Right kidney (tissue), 1 donor: ENCODE data around the gene CSHL1.
A peak's percentile ranks its signal among the peaks of the same experiment; 100 is the strongest.
"Not testable (repeated sequence)": the region's sequence is repeated elsewhere in the genome, so short reads cannot be mapped to it uniquely, and the experiment has no call there.

Experiments used
- DNase-seq: peaks from one replicate; pipeline ENCODE4 v3.0.0-alpha.2; 2016

CSHL1 gene

DNA sequence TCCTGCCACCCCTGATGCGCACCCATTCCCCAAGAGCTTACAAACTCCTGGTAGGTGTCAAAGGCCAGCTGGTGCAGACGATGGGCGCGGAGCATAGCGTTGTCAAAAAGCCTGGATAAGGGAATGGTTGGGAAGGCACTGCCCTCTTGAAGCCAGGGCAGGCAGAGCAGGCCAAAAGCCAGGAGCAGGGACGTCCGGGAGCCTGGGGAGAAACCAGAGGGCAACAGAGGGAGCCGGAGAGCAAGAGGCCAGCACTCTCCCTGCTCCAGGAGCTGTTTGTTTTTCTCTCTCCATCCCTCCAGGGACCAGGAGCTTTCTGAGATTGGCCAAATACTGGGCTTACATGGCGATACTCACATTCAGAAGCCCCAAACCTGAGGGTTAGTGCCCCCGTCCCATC lies 7.2 kb upstream of the CSHL1 start:
- DNase-seq = no peak

DNA sequence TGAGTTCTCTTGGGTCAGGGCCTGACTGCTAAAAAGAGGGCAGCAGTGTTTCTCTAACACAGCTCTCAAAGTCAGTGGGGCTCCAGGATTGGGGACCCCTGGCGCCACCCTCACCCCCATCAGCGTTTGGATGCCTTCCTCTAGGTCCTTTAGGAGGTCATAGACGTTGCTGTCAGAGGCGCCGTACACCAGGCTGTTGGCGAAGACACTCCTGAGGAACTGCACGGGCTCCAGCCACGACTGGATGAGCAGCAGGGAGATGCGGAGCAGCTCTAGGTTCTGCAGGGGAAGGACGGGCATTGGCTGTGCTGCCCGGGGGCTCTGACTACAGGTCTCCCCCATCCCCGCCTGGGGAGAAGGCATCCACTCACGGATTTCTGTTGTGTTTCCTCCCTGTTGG lies 6.6 kb upstream of the CSHL1 start:
- DNase-seq = no peak

DNA sequence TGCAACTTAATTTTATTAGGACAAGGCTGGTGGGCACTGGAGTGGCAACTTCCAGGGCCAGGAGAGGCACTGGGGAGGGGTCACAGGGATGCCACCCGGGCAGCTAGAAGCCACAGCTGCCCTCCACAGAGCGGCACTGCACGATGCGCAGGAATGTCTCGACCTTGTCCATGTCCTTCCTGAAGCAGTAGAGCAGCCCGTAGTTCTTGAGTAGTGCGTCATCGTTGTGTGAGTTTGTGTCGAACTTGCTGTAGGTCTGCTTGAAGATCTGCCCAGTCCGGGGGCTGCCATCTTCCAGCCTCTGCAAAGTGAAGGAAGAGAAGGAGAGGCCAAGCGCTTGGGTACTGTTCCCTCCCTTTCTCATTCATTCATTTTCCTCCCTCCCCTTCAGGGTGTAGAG lies 6.1 kb upstream of the CSHL1 start:
- DNase-seq = not testable (repeated sequence)

DNA sequence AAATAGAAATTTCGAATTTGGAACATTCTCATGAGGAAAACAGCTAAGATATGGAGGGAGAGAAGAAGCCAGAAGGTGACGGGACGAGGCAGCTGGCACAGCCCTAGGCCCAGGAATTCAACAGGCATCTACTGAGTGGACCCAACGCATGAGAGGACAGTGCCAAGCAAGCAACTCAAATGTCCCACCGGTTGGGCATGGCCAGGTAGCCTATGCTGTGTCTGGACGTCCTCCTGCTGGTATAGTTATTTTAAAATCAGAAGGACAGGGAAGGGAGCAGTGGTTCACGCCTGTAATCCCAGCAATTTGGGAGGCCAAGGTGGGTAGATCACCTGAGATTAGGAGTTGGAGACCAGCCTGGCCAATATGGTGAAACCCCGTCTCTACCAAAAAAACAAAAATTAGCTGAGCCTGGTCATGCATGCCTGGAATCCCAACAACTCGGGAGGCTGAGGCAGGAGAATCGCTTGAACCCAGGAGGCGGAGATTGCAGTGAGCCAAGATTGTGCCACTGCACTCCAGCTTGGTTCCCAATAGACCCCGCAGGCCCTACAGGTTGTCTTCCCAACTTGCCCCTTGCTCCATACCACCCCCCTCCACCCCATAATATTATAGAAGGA lies 5.6 kb upstream of the CSHL1 start:
- no peak for DNase-seq

DNA sequence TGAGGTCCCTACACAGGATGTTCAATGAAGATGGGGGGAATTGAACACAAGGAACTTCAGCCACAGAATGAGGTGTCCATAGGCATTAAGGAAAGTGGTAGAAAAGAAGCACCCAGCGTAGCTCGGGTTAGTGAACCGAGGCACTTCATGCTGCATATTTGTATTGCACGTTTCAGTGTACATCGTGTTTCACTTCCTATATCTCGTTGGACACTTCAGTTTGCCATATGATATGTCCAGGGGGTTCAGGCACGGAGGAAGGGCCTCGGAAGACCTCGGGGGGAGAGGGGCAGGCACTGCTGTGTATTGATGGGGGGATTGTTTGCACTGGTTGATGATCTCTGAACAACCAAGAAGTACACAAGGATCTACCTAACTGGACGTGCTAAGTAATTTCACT lies 4.7 kb upstream of the CSHL1 start:
- DNase-seq = not testable (repeated sequence)

DNA sequence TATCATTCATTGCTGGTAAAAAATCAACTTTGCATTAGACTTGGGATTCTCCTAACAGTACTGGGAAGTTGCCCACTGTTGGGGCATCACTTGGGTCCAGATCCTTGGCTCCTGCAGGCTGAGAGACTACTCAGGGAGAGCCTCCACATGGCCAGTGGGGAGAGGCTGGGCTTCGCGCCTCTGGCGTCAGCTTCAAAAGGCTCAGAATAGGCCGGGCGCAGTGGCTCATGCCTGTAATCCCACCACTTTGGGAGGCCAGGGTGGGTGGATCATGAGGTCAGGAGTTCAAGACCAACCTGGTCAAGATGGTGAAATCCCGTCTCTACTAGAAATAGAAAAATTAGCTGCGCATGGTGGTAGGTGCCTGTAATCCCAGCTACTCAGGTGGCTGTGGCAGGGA lies 3.4 kb upstream of the CSHL1 start:
- no peak for DNase-seq

DNA sequence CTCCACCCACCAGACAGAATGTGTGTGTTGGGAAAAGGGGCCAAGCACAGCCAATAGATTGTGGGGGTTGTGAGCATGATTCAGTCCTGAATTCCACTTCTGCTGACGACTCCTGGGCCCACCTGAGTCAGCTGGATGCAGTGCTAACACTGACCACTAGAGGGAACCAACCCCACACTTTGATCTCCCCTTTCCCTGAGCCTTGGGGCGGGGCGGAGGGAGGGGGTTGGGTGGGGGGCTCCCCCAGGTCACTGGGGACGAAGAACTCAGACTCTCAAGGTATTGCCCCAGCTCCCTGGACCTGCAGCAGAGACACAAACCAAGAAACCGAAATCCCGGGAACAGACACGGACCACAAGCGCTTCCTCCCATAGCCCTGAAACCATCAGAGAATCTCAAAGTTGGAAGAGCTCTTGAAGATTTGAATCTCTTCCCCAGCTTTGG lies 621 bp upstream of the CSHL1 start:
- DNase-seq = peak; percentile 25

DNA sequence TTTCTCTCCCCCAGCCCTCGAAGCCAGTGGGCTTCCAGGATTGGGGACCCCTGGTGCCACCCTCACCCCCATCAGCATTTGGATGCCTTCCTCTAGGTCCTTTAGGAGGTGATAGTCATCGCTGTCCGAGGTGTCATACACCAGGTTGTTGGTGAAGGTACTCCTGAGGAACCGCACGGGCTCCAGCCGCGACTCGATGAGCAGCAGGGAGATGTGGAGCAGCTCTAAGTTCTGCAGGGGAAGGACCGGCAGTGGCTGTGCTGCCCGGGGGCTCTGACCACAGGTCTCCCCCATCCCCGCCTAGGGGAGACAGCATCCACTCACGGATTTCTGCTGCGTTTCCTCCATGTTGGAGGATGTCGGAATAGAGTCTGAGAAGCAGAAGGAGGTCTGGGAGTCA lies 962 bp downstream of the CSHL1 start:
- DNase-seq = no peak

DNA sequence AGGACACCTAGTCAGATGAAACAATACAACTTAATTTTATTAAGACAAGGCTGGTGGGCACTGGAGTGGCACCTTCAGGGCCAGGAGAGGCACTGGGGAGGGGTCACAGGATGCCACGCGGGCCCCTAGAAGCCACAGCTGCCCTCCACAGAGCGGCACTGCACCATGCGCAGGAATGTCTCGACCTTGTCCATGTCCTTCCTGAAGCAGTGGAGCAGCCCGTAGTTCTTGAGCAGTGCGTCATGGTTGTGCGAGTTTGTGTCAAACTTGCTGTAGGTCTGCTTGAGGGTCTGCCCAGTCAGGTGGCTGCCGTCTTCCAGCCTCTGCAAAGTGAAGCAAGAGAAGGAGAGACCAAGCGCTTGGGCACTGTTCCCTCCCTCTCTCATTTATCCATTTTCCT lies 1.5 kb downstream of the CSHL1 start:
- DNase-seq = not testable (repeated sequence)

DNA sequence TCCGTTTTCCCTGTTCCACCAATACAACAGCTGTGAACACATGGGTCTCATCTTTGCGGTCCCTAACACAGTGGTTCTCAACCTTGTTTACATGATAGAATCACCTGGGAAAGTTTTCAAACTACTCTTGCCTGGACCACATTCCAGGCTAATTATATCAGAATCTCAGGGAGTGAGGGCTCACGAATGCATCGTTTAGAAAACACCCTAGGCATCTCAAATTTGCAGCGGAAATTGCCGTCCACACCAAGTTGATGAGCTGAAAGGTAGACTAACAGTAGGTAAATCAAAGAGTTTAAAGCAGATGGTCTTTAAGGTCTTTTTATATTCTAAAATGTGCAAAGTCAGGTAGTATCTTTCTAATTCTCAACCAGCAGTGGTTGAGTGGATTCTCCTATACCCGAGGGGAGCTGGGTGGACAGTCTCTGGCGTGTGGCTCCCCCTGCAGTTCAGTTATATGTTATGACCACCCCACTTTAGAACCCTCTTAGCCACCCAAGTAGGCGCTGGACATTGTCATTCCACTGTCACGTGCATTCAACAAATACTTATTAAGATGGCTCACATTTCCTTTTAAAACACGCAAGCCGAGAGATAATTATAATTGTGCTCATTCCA lies 3.8 kb downstream of the CSHL1 start:
- DNase-seq = not testable (repeated sequence)

DNA sequence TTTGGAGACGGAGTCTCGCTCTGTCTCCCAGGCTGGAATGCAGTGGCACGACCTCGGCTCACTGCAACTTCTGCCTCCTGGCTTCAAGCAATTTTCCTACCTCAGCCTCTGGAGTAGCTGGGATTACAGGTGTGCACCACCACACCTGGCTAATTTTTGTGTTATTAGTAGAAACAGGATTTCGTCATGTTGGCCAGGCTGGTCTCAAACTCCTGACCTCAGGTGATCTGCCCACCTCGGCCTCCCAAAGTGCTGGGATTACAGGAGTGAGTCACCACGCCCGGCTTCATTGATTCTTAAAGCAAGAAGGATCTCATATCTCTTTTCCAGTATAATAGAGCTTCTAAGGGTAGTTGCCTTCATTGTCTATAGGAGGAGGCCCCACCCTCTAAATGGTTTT lies 6.3 kb downstream of the CSHL1 start:
- not testable (repeated sequence) for DNase-seq

DNA sequence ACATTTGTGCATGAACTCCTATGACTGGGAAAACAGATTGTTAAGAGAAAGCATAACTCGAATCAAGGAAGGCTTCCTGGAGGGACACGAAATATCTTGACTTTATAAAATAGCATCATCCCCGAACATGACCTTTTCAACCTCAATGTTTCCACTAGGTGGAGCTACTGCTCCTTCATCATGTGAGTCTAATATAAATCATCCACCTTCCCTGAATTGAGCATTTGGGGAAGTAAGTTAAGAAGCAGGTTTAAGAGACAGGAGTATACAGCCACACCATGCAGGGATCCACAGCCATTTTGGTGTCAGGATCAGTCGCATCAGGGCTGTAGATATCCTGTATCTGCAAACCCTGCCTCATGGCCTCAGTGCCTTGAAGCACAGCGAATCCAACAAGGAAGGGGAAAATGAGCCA lies 7.3 kb downstream of the CSHL1 start:
- DNase-seq = not testable (repeated sequence)

DNA sequence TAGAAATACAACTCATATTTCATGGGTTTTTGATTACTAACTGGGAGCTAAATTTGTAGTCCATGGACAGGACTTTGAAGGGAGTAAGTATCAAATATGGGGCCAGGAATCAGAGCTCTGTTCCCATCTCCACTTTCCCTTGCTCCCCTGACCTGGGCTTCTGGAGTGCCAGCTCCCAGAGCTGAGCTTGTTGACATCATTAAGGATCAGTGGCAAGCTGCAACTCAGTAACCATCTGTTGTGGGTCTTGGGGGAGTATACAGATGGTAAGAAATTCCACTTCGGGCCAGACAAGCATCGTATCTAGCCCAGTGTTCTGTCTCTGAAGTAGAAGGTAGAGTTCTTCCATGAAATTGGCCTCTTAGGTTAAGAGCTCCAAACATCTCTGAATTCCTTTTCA lies 9.1 kb downstream of the CSHL1 start:
- DNase-seq = not testable (repeated sequence)

DNA sequence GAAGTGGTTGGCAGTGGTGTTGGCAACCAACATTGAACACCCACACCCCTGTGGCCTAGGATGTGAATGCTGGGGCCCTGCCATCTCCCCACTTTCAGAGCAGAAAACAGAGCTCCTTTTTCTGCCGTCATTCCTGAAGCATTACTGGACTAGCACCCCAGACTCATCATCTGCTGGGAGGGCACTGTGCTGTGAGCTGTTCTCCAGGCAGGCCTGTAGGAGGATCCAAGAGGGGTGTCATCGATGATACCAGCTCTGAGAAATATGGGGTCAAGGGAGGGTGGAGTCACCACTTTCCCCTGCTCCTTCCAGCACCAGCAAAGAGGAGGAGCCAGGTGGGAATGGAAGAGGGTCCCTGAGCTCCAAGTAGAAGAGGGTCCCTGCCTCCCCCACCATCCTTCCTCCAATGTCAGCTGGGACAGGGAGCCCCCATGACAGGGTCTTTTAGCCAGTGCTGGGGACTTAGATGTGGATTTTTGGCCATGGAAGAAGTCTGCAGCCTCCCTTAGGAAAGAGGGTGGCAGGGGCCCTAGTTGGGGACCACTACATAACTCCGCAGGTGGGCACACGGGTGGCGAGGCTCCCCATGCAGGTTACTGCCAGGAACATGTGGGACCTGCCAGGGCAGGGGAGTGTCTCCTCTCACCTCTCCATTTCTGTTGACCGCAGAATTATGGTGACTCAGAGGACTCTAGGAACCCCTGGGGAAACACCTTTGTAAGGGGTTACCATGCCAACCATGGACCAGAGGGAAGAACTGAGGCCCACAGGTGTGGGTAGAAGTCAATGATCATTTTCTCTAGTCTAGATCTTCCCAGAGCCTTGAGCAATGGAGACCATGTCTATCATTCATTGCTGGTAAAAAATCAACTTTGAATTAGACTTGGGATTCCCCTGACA lies 11.9 kb downstream of the CSHL1 start:
- not testable (repeated sequence) for DNase-seq

DNA sequence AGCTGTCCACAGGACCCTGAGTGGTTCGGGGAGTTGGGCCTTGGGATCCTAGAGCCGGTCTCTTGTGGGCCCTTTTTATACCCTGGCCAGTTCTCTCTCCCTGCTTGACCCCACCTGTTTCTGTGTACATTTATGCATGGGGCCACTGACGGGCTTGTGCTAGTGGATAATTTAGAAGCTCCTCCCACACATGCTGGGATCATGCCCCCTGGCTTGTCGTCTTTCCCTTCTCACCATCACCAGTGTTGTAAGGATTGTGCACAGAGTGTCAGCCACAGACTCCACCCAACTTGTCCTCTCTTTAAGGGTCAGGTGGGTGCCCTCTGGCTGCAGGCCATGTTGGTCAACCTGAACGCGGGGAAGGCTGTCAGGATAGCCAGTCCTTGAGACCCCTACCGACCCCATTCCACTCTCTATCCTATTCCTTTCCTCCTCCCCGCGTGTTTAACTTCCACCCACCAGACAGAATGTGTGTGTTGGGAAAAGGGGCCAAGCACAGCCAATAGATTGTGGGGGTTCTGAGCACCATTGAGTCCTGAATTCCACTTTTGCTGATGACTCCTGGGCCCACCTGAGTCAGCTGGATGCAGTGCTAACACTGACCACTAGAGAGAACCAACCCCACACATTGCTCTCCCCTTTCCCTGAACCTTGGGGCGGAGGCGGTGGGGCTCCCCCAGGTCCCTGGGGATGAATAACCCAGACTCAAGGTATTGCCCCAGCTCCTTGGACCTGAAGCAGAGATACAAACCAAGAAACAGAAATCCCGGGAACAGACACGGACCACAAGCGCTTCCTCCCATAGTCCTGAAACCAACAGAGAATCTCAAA lies 14.3 kb downstream of the CSHL1 start, which contains the start of gene CSH1:
Gene CSH1 (minus strand): TSS at position 51 of the 831 bp plus-strand sequence. CDS start 63 bp downstream, outside the sequence.
- not testable (repeated sequence) for DNase-seq

DNA sequence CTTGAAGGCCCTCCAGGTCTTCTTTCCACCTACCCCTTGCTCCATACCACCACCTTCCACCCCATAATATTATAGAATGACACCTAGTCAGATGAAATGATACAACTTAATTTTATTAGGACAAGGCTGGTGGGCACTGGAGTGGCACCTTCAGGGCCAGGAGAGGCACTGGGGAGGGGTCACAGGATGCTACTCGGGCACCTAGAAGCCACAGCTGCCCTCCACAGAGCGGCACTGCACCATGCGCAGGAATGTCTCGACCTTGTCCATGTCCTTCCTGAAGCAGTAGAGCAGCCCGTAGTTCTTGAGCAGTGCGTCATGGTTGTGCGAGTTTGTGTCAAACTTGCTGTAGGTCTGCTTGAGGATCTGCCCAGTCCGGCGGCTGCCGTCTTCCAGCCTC lies 16.2 kb downstream of the CSHL1 start:
- DNase-seq = not testable (repeated sequence)

DNA sequence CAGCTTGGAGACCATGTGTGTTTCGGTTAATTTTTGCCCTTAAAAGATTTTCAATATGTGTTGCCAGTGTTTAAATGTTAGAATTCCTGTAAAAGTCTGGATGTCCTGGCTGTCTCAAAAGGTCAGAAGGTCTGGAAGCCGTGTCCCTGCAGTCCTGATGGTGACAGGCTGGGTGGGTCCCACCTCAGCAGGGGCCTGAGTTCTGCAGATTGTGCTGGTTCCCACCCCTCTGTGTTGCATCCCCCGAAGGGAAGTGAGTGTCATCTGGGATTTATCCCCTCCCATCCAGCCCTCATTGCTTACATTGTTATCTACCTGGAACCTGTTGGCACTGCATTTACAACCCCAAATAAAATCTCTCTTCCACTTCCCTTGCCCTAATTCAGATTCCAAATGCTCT lies 17.0 kb downstream of the CSHL1 start:
- not testable (repeated sequence) for DNase-seq

DNA sequence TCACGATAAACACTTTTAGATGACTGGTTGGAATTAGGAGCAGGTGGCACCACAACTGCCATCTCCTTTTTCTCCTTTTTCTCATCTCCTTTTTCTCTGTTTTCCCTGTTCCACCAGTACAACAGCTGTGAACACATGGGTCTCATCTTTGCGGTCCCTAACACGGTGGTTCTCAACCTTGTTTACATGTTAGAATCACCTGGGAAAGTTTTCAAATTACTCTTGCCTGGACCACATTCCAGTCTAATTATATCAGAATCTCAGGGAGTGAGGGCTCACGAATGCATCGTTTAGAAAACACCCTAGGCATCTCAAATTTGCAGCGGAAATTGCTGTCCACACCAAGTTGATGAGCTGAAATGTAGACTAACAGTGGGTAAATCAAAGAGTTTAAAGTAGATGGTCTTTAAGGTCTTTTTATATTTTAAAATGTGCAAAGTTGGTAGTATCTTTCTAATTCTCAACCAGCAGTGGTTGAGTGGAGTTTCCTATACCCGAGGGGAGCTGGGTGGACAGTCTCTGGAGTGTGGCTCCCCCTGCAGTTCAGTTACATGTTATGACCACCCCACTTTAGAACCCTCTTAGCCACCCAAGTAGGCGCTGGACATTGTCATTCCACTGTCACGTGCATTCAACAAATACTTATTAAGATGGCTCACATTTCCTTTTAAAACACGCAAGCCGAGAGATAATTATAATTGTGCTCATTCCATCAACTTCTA lies 18.6 kb downstream of the CSHL1 start:
- DNase-seq = not testable (repeated sequence)

DNA sequence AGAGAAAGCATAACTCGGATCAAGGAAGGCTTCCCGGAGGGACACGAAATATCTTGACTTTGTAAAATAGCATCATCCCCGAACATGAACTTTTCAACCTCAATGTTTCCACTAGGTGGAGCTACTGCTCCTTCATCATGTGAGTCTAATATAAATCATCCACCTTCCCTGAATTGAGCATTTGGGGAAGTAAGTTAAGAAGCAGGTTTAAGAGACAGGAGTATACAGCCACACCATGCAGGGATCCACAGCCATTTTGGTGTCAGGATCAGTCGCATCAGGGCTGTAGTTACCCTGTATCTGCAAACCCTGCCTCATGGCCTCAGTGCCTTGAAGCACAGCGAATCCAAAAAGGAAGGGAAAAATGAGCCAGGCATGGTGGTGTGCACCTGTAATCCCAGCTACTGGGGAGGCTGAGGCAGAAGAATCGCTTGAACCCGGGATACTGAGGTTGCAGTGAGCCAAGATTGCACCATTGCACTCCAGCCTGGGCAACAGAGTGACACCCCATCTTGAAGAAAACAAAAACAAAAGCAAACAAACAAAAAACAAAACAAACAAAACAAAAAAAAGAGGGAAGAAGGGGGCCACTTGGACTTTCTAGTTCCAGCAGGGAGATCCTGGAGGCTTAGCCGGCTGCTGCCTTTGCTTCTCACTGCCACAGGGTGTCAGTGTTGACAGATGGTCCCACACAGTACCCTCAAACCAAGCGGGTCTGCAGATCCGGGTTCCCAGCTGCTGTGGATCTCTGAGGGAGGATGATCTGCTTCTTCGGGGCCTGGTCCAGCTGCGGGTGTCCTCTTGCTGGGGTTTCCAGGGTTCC lies 21.8 kb downstream of the CSHL1 start:
- DNase-seq = not testable (repeated sequence)

DNA sequence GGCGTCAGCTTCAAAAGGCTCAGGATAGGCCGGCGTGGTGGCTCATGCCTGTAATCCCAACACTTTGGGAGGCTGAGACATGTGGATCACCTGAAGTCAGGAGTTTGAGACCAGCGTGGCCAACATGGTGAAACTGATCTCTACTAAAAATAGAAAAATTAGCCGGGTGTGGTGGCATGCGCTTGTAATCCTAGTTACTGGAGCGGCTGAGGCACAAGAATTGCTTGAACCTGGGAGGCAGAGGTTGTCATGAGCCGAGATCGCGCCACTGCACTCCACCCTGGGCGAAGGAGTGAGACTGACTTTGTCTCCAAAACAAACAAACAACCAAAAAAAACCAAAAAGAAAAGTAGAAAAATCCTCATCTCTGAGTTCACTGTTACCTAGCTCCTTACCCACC lies 25.9 kb downstream of the CSHL1 start:
- not testable (repeated sequence) for DNase-seq
